Adrenal gland (tissue), 12 donors: ENCODE results near the gene CACNA1C. TPM values are rescaled to one million over a fixed set of nuclear protein-coding genes. Genes with fewer than 3 reads are reported as not detected.

ENCODE experiments used
- DNase-seq, 7 donors: peaks; one replicate each; pipeline ENCODE4 v3.0.0-alpha.2; 2019 to 2020
- H3K27ac ChIP-seq, 5 donors: fragments of 200-600 bp; sonication (generic) in 4 of 5; 1 replicate in 3 of 5; 2 replicates in 2 of 5; pipeline versions ENCODE4 v1.5.1 to v1.8.0; 2016 to 2020; ENCODE audit warnings: mild to moderate bottlenecking in 1 of 5
- H3K27me3 ChIP-seq: fragments of 200-600 bp; 2 replicates; pipeline ENCODE4 v1.8.0; 2021
- H3K36me3 ChIP-seq, 2 donors: fragments of 200-600 bp; replicated peaks in 1 of 2; 1 replicate in 1 of 2; 2 replicates in 1 of 2; pipeline versions ENCODE4 v1.5.1 to v1.8.0; 2018 to 2022
- H3K4me1 ChIP-seq, 2 donors: fragments of 200-600 bp; replicated peaks in 1 of 2; 1 replicate in 1 of 2; 2 replicates in 1 of 2; pipeline versions ENCODE4 v1.5.1 to v1.8.0; 2018 to 2021
- H3K4me3 ChIP-seq, 4 donors: fragments of 200-600 bp; sonication (generic) in 3 of 4; one replicate each; pipeline ENCODE4 v1.5.1; 2016 to 2018
- H3K9me3 ChIP-seq, 3 donors: fragments of 200-600 bp; sonication (generic) in 1 of 3; replicated peaks in 1 of 3; 1 replicate in 2 of 3; 2 replicates in 1 of 3; pipeline versions ENCODE4 v1.5.1 to v1.8.0; 2016 to 2021
- POLR2A ChIP-seq, 2 donors: fragments of 450-650 bp; IDR thresholded peaks; one replicate each; pipeline ENCODE4 v1.6.1; 2017; ENCODE audit warnings: antibody characterized with exemption in 2 of 2, mild to moderate bottlenecking in 2 of 2, moderate library complexity in 1 of 2
- WGBS, 4 donors: extraction: QIAGEN DNeasy Blood & Tissue Kit in 2 of 4; methylation state at CpG; one replicate each; pipeline versions ENCODE4 v1.1.5 to v1.1.7; 2013 to 2017; 5-methylcytosine and 5-hydroxymethylcytosine counted together
- intact Hi-C, 2 donors: fragments of 100-400 bp; cut with DNase I; formaldehyde crosslinking; loops; one replicate each; pipeline versions ENCODE4 v1.14.1 to v1.15.0; 2022 to 2023
- polyA plus RNA-seq, 3 donors: library from polyadenylated mRNA; stranded (reverse); fragments of 200-250 nt in 2 of 3; fragments of 350-450 nt in 1 of 3; fragmentation: Illumina TruSeq in 1 of 3; extraction: RNeasy Lipid Tissue Mini Kit (QIAGEN cat#74804) in 1 of 3; gene quantifications; one replicate each; pipeline ENCODE4 v1.2.3, GENCODE V29; 2013 to 2014
- total RNA-seq, 9 donors: library from RNA; depleted of rRNA in 4 of 9; stranded (reverse); fragments of >200 nt in 4 of 9; fragments of 120-200 nt in 1 of 9; fragmentation: NEBNext Ultra II Directional in 1 of 9; extraction: Animal tissue kit (Norgen Biotek cat#: 25700) in 1 of 9; gene quantifications; one replicate each; pipeline versions ENCODE4 v1.1.0 to v1.2.4, GENCODE V29; 2013 to 2023
- TF ChIP-seq, protein P1 (sequence below), 6 experiments: fragments of 450-650 bp in 4 of 6; fragments of 200-600 bp in 2 of 6; sonication (generic) in 1 of 6; IDR thresholded peaks; 1 replicate in 5 of 6; 2 replicates in 1 of 6; pipeline versions ENCODE4 v1.5.1 to v1.8.0; 2016 to 2021; ENCODE audit warnings: antibody characterized with exemption in 6 of 6, mild to moderate bottlenecking in 2 of 6, moderate library complexity in 1 of 6
- donor health status: healthy with polysubstance abuse.
- donor health status: Bipolar disorder and iron deficiency.
- donor health status: DM: yes; HTN: yes; CAD: no.
- donor health status: DM: no; HTN: no; CAD: no.
- donor health status: DM: no; HTN: no; CAD: no.
- donor health status: DM: yes; HTN: yes; CAD: no.

CACNA1C gene
- total and polyA plus RNA-seq, 12 donors: 1.4 to 5.8 (median 3.5) TPM

- H3K27ac ChIP-seq: no peak overlapping the region
- peak in 1 of 7 donors; percentile 34 for DNase-seq
Observed at GRCh38 chr12:2664721-2665577, 612.2 kb downstream of the CACNA1C start.

GRCh38 chr12:2666411-2666810 is 613.6 kb downstream of the CACNA1C start:
- H3K36me3 ChIP-seq: peaks cover 0 to 4% of the 10 kb centered on the region in 2 donors
- no peak for TF ChIP-seq POLR2A (IDR thresholded peaks at IDR 0.05)
- TF ChIP-seq, protein P1, sequence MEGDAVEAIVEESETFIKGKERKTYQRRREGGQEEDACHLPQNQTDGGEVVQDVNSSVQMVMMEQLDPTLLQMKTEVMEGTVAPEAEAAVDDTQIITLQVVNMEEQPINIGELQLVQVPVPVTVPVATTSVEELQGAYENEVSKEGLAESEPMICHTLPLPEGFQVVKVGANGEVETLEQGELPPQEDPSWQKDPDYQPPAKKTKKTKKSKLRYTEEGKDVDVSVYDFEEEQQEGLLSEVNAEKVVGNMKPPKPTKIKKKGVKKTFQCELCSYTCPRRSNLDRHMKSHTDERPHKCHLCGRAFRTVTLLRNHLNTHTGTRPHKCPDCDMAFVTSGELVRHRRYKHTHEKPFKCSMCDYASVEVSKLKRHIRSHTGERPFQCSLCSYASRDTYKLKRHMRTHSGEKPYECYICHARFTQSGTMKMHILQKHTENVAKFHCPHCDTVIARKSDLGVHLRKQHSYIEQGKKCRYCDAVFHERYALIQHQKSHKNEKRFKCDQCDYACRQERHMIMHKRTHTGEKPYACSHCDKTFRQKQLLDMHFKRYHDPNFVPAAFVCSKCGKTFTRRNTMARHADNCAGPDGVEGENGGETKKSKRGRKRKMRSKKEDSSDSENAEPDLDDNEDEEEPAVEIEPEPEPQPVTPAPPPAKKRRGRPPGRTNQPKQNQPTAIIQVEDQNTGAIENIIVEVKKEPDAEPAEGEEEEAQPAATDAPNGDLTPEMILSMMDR (IDR thresholded peaks at IDR 0.05): no peak
- WGBS, 4 donors: 85 to 90% (median 90%) methylated on average over 9 to 11 of the region's 11 CpGs
- no peaks in the 10 kb centered on the region for H3K4me1 ChIP-seq
- H3K4me3 ChIP-seq: no peak overlapping the region
- DNase-seq: peak in 1 of 7 donors; percentile 4
- H3K9me3 ChIP-seq: no peaks in the 10 kb centered on the region
- no peak overlapping the region for H3K27ac ChIP-seq
- intact Hi-C loops: no loop called here
- H3K27me3 ChIP-seq: no peaks in the 10 kb centered on the region

More at GRCh38 chr12:2664721-2665577, 612.2 kb downstream of the CACNA1C start:
- Histone ChIP-seq H3K9me3 (no peaks in the 10 kb centered on the region), H3K27me3 (no peaks in the 10 kb centered on the region), H3K36me3 (peaks cover 0 to 4% of the 10 kb centered on the region in 2 donors), H3K4me3 (no peak overlapping the region), H3K4me1 (no peaks in the 10 kb centered on the region)
- 73 to 89% (median 81%) methylated on average over 5 to 7 of the region's 7 CpGs for WGBS, 4 donors
- TF ChIP-seq, protein P1 (IDR thresholded peaks at IDR 0.05): no peak
- no peak for TF ChIP-seq POLR2A (IDR thresholded peaks at IDR 0.05)
- intact Hi-C loops: no loop called here

- WGBS, 4 donors: 85 to 94% (median 86%) methylated on average over 3 of the region's 3 CpGs
- intact Hi-C loops: no loop called here
- Histone ChIP-seq H3K4me3 (no peak overlapping the region), H3K4me1 (no peaks in the 10 kb centered on the region), H3K27ac (no peak overlapping the region), H3K9me3 (no peaks in the 10 kb centered on the region), H3K27me3 (no peaks in the 10 kb centered on the region), H3K36me3 (peaks cover 0 to 4% of the 10 kb centered on the region in 2 donors)
- DNase-seq: no peak
- TF ChIP-seq, protein P1 (IDR thresholded peaks at IDR 0.05): no peak
- no peak for TF ChIP-seq POLR2A (IDR thresholded peaks at IDR 0.05)
Observed at GRCh38 chr12:2666846-2667245, 614.1 kb downstream of the CACNA1C start.

DNA sequence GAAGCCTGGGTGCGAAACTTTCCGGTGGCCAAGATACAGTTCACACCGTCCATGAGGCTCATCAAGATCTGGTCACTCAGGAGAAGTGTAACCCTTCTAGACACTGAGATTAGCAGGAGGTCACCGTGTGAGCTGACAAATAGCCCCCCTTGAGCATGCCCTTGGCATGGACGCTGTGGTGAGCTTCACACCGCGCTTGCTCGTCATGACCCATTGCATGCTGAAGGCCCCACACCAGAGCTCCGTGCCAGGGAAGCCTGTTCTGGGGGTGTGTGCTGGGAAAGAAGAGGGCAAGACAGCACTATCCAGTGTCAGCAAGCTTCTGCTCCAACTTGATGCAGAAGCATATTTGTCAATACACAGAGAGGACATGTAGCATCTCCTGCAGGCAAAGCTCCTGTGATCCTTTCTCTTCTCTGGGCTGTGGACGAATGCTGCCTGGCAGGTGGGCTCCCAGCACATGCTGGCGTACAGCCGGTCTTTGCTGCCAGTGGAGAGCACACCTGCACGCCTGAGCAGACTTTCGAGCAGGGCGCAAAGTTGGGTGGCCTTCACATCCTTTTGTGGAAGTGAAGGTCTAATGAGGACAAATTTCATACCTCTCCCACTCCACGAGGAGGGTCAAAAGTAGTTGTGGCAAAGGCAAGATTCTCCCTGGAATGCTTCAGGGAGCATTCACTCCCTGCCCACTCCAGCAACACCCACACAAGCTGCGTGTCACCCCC is 615.1 kb downstream of the CACNA1C start:
- TF ChIP-seq, protein P1 (IDR thresholded peaks at IDR 0.05): no peak
- TF ChIP-seq POLR2A (IDR thresholded peaks at IDR 0.05): no peak
- intact Hi-C loops: no loop called here
- Histone ChIP-seq H3K27me3 (no peaks in the 10 kb centered on the region), H3K4me3 (no peak overlapping the region), H3K4me1 (no peaks in the 10 kb centered on the region), H3K36me3 (peaks cover 0 to 4% of the 10 kb centered on the region in 2 donors), H3K27ac (no peak overlapping the region), H3K9me3 (no peaks in the 10 kb centered on the region)
- peak in 1 of 7 donors; percentile 14 for DNase-seq
- WGBS, 4 donors: 84 to 94% (median 86%) methylated on average over 16 to 17 of the region's 17 CpGs
